Chondrocyte (in vitro differentiated cells): Measurements from ENCODE around the gene NLRP1. TPM values are rescaled to one million over a fixed set of nuclear protein-coding genes. Genes with fewer than 3 reads are reported as not detected.
A peak's percentile ranks its signal among the peaks of the same experiment; 100 is the strongest.

Experiments used
- DNase-seq: peaks from one replicate; pipeline ENCODE4 v3.0.0; 2021; ENCODE audit warnings: mixed read lengths, low spot score
- H3K27ac Mint-ChIP-seq: one replicate; pipeline ENCODE4 v1.8.0; 2021; ENCODE audit warnings: mild to moderate bottlenecking, moderate library complexity, mixed read lengths; ENCODE audit not compliant: unreplicated experiment
- H3K27me3 Mint-ChIP-seq: 2 replicates; pipeline ENCODE4 v1.8.0; 2021; ENCODE audit warnings: low read depth, mixed read lengths
- H3K36me3 Mint-ChIP-seq: 2 replicates; pipeline ENCODE4 v1.8.0; 2021; ENCODE audit warnings: low read depth, mixed read lengths
- H3K4me1 Mint-ChIP-seq: 2 replicates; pipeline ENCODE4 v1.8.0; 2021; ENCODE audit warnings: low read depth, mild to moderate bottlenecking, mixed read lengths
- H3K4me3 Mint-ChIP-seq: one replicate; pipeline ENCODE4 v1.8.0; 2021; ENCODE audit warnings: mild to moderate bottlenecking, moderate library complexity, mixed read lengths; ENCODE audit not compliant: unreplicated experiment
- H3K9me3 Mint-ChIP-seq: 2 replicates; pipeline ENCODE4 v1.8.0; 2021; ENCODE audit warnings: low read depth, mixed read lengths
- total RNA-seq: library from RNA; stranded (reverse); gene quantifications from 3 replicates; pipeline ENCODE4 v1.2.1, GENCODE V29; 2021
- TF ChIP-seq, protein P1 (sequence below): fragments of 200-600 bp; sonication (generic); IDR thresholded peaks from 2 replicates; pipeline ENCODE4 v1.5.0; 2021; ENCODE audit warnings: antibody characterized with exemption, mild to moderate bottlenecking, moderate library complexity

NLRP1 gene
- total RNA-seq, 1 donor from 2014 or later, result 24.8 TPM

DNA sequence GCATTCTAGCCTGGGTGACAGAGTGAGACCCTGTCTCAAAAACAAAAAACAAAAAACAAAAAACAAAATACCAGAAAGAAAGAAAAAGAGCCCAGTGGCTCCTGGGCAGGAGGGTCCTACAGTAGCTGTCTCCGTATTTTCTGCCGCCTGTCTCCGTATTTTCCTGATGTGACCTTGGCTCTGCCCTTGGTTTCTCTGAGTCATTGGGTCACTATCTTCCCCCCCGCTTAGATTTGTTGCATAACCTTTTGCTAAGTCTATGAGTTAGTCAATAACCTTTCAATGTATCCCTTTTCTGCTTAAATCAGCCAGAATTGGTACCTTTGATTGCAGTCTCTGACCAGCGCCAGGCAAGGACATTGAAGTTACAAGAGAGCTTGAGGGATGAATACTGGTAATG lies 61.1 kb downstream of the NLRP1 start:
- Mint-ChIP-seq H3K4me3 (no peak overlapping the region), H3K9me3 (no peaks in the 10 kb centered on the region), H3K27me3 (no peaks in the 10 kb centered on the region), H3K27ac (no peak overlapping the region), H3K36me3 (no peaks in the 10 kb centered on the region), H3K4me1 (peaks cover 17% of the 10 kb centered on the region)
- DNase-seq, result no peak
- TF ChIP-seq, protein P1, sequence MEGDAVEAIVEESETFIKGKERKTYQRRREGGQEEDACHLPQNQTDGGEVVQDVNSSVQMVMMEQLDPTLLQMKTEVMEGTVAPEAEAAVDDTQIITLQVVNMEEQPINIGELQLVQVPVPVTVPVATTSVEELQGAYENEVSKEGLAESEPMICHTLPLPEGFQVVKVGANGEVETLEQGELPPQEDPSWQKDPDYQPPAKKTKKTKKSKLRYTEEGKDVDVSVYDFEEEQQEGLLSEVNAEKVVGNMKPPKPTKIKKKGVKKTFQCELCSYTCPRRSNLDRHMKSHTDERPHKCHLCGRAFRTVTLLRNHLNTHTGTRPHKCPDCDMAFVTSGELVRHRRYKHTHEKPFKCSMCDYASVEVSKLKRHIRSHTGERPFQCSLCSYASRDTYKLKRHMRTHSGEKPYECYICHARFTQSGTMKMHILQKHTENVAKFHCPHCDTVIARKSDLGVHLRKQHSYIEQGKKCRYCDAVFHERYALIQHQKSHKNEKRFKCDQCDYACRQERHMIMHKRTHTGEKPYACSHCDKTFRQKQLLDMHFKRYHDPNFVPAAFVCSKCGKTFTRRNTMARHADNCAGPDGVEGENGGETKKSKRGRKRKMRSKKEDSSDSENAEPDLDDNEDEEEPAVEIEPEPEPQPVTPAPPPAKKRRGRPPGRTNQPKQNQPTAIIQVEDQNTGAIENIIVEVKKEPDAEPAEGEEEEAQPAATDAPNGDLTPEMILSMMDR, result no peak

DNA sequence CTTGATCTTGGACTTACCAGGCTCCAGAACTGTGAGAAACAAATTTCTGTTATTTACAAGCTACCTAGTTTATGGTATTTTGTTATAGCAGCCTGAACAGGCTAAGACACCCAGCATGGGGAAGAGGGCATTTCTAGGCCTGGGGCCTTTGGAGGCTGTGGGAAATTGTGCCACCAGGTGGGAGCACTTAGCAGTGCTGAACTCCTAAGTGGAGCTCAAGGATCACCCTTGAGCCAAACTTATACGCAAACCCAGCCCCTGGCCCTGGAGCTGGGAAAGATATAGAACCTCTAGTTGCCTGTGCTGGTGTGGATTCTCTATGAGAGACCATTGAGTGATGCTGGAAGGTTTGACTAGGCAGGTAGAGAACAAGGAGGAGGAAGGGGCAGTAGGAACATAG lies 61.8 kb downstream of the NLRP1 start:
- H3K4me1 Mint-ChIP-seq, result peaks cover 19% of the 10 kb centered on the region
- TF ChIP-seq, protein P1, result no peak
- H3K4me3 Mint-ChIP-seq, result no peak overlapping the region
- DNase-seq, result peak; percentile 35
- no peak overlapping the region for H3K27ac Mint-ChIP-seq
- no peaks in the 10 kb centered on the region for H3K36me3 Mint-ChIP-seq
- no peaks in the 10 kb centered on the region for H3K9me3 Mint-ChIP-seq
- H3K27me3 Mint-ChIP-seq, result no peaks in the 10 kb centered on the region

DNA sequence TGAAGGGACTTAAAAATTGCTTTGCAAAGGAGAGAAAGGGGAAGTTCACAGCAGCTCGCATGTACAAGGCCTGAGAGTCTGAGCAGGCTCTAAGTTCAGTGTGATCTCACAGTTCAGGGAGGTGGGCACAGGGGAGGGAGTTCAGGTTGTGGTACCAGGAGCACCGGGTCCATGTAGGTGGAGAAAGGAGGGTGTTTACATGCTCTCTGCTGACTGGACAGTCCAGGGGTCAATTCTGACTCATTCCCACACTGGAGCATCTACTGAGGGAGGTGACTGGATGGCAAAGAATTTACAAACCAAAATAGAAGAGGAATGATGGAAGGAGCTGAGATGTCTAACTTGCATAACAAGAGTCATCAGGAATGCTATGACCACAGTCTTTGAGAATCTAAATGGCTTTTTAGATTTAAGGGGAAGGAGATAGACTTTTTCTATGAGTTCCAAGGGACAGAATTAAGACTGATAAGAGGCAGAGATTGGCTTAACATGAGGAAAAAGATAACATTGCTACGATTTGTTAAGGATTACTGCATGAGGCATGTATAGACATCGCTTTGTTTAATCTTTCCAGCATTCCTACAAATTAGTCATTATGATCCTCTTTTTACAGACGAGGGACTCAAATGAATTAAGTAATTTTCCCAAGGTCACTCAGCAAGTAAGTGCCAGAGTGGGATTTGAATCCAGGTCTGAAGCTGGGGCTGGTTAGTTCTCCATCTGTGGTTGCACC lies 68.1 kb downstream of the NLRP1 start:
- TF ChIP-seq, protein P1, result no peak
- Mint-ChIP-seq H3K9me3 (no peaks in the 10 kb centered on the region), H3K4me1 (peaks cover 20% of the 10 kb centered on the region), H3K27me3 (no peaks in the 10 kb centered on the region), H3K36me3 (no peaks in the 10 kb centered on the region), H3K4me3 (no peak overlapping the region), H3K27ac (peak overlapping the region; percentile 95)
- DNase-seq, result no peak

DNA sequence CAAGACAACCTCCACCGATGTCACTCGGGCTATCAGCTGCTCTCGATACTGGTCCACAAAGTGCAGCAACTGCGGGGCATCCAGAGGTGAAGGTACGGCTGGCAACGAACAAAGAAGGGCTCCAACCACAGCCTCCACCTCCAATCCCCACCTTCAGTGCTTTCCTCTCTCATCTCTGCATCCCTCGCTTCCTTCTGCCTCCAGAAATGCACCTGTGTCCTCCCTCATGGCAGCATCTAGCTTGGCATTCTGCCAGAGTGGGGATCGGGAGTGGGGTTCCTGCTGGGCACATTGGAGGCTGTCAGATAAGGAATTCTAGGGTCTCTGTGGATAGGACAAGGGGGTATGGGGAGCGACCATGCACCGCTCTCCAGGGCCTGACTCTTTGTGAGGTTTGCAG lies 69.3 kb downstream of the NLRP1 start:
- Mint-ChIP-seq H3K9me3 (no peaks in the 10 kb centered on the region), H3K27me3 (no peaks in the 10 kb centered on the region), H3K27ac (no peak overlapping the region), H3K4me1 (peaks cover 20% of the 10 kb centered on the region), H3K4me3 (no peak overlapping the region), H3K36me3 (no peaks in the 10 kb centered on the region)
- DNase-seq, result no peak
- TF ChIP-seq, protein P1, result no peak

DNA sequence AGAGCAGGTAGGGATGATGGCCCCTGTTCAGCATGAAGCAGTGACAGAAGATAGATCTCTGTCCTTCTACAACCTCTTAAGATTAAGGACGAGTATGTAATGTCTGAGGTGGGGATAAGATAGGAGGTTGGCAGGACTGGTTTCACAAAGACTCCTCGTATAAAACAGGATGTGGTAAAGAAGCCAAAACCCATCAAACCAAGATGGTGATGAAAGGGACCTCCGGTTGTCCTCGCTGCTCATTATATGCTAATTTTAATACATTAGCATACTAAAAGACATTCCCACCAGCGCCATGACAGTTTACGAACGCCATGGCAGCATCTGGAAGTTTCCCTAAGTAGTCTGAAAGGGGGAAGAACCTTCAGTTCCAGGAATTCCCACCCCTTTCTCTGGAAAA lies 70.7 kb downstream of the NLRP1 start:
- Mint-ChIP-seq H3K27me3 (no peaks in the 10 kb centered on the region), H3K4me3 (no peak overlapping the region), H3K27ac (no peak overlapping the region), H3K4me1 (peaks cover 31% of the 10 kb centered on the region), H3K36me3 (no peaks in the 10 kb centered on the region), H3K9me3 (no peaks in the 10 kb centered on the region)
- TF ChIP-seq, protein P1, result no peak
- DNase-seq, result no peak
